Caco-2 (cell line): ENCODE data around the gene TFE3. TPM values are rescaled to one million over a fixed set of nuclear protein-coding genes. Genes with fewer than 3 reads are reported as not detected.

Experiments used
- BruUV-seq: library from RNA; stranded (reverse); fragments of 400-500 nt; replicated peaks from 2 replicates; lab custom pipeline; 2021; lab: Mats Ljungman, UMichigan
- CTCF ChIA-PET: fragments of 300-600 bp; sonication (Branson Sonifier 250); formaldehyde crosslinking; loops from one replicate; lab custom pipeline; 2022; ENCODE audit warnings: antibody characterized with exemption; lab: Charles Lee
- POLR2A ChIA-PET: fragments of 300-600 bp; sonication (Branson Sonifier 250); formaldehyde crosslinking; loops from one replicate; lab custom pipeline; 2022; ENCODE audit warnings: antibody characterized with exemption; lab: Charles Lee
- DNase-seq, 2 experiments: peaks; one replicate each; pipeline versions ENCODE4 v3.0.0 to v3.0.0-alpha.2; 2020 to 2022
- H3K27me3 ChIP-seq: replicated peaks from 2 replicates; pipeline ENCODE4 v1.6.0; 2011; ENCODE audit warnings: low read length; ENCODE audit not compliant: control insufficient read depth, insufficient read depth
- H3K36me3 ChIP-seq: 2 replicates; pipeline ENCODE4 v1.5.1; 2011; ENCODE audit warnings: low read length; ENCODE audit not compliant: control insufficient read depth, insufficient read depth
- H3K4me1 ChIP-seq: fragments of 250-450 bp; sonication (Bioruptor Pico); 2 replicates; pipeline ENCODE4 v1.5.1; 2020; ENCODE audit warnings: mild to moderate bottlenecking
- H3K4me3 ChIP-seq: 2 replicates; pipeline ENCODE4 v1.5.1; 2011; ENCODE audit warnings: low read depth, mild to moderate bottlenecking, control low read depth, low read length
- H3K9me3 ChIP-seq: fragments of 250-450 bp; sonication (Bioruptor Pico); 2 replicates; pipeline ENCODE4 v1.5.1; 2020; ENCODE audit warnings: mild to moderate bottlenecking, moderate library complexity
- H3K27ac Mint-ChIP-seq: one replicate; pipeline ENCODE4 v1.8.0; 2022; ENCODE audit warnings: mixed read lengths; ENCODE audit not compliant: unreplicated experiment
- H3K27me3 Mint-ChIP-seq: one replicate; pipeline ENCODE4 v1.8.0; 2022; ENCODE audit warnings: mixed read lengths; ENCODE audit not compliant: insufficient read depth, unreplicated experiment
- H3K36me3 Mint-ChIP-seq: one replicate; pipeline ENCODE4 v1.8.0; 2022; ENCODE audit warnings: mild to moderate bottlenecking, mixed read lengths; ENCODE audit not compliant: insufficient read depth, unreplicated experiment
- H3K4me1 Mint-ChIP-seq: one replicate; pipeline ENCODE4 v1.8.0; 2022; ENCODE audit warnings: low read depth, mixed read lengths; ENCODE audit not compliant: unreplicated experiment
- H3K4me3 Mint-ChIP-seq: one replicate; pipeline ENCODE4 v1.8.0; 2022; ENCODE audit warnings: mild to moderate bottlenecking, moderate library complexity, mixed read lengths; ENCODE audit not compliant: unreplicated experiment
- H3K9me3 Mint-ChIP-seq: one replicate; pipeline ENCODE4 v1.8.0; 2022; ENCODE audit warnings: mixed read lengths; ENCODE audit not compliant: unreplicated experiment
- intact Hi-C: fragments of 100-400 bp; cut with micrococcal nuclease; formaldehyde crosslinking; loops from one replicate; pipeline ENCODE4 v1.10.0; 2022; ENCODE audit not compliant: unreplicated experiment
- total RNA-seq: library from RNA; stranded (reverse); gene quantifications from 2 replicates; pipeline ENCODE4 v1.2.3, GENCODE V29; 2022
- TF ChIP-seq, protein P1 (sequence below), 2 experiments: fragments of 200-600 bp in 1 of 2; IDR thresholded peaks; 1 replicate in 1 of 2; 2 replicates in 1 of 2; pipeline versions ENCODE4 v1.5.1 to v1.8.0; 2011 to 2022; ENCODE audit warnings: antibody characterized with exemption in 1 of 2, control low read depth in 1 of 2, inconsistent platforms in 1 of 2, low read depth in 1 of 2, low read length in 1 of 2, mild to moderate bottlenecking in 1 of 2, moderate library complexity in 1 of 2; ENCODE audit not compliant: insufficient read depth in 1 of 2, severe bottlenecking in 1 of 2, unreplicated experiment in 1 of 2

TFE3 gene
- total RNA-seq, 1 experiment from 2014 or later = 32.0 TPM

DNA sequence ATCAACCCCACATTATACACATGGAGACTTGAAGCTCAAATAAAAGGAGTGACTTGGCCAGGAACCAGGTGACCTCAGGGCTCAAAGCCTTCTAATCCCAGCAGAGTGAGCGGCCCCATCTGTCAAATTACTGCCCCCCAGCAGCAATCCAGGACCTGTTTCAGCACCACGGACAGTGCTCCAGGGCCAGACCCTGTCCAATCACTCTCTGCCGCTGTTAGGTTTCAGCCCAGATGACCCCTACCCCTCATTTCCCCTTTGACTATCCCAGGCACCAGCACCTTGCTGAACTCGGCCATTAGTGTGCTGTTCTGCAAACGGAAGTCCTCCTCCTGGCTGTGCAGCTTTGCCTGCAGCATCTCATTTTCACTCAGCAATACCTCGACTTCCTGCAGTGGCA lies 46.2 kb downstream of the TFE3 start:
- Mint-ChIP-seq H3K27ac (no peak overlapping the region), H3K27me3 (no peaks in the 10 kb centered on the region), H3K36me3 (peaks cover 37% of the 10 kb centered on the region), H3K4me1 (peaks cover 10% of the 10 kb centered on the region), H3K4me3 (no peak overlapping the region), H3K9me3 (no peaks in the 10 kb centered on the region)
- ChIA-PET POLR2A (no interaction called here), CTCF (no interaction called here)
- peak in 1 of 2 experiments; percentile 20 for DNase-seq
- BruUV-seq = no TSS peak
- Histone ChIP-seq H3K4me3 (no peak overlapping the region), H3K27me3 (no peaks in the 10 kb centered on the region), H3K36me3 (no peaks in the 10 kb centered on the region), H3K4me1 (no peaks in the 10 kb centered on the region), H3K9me3 (no peaks in the 10 kb centered on the region)
- TF ChIP-seq, protein P1, sequence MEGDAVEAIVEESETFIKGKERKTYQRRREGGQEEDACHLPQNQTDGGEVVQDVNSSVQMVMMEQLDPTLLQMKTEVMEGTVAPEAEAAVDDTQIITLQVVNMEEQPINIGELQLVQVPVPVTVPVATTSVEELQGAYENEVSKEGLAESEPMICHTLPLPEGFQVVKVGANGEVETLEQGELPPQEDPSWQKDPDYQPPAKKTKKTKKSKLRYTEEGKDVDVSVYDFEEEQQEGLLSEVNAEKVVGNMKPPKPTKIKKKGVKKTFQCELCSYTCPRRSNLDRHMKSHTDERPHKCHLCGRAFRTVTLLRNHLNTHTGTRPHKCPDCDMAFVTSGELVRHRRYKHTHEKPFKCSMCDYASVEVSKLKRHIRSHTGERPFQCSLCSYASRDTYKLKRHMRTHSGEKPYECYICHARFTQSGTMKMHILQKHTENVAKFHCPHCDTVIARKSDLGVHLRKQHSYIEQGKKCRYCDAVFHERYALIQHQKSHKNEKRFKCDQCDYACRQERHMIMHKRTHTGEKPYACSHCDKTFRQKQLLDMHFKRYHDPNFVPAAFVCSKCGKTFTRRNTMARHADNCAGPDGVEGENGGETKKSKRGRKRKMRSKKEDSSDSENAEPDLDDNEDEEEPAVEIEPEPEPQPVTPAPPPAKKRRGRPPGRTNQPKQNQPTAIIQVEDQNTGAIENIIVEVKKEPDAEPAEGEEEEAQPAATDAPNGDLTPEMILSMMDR (IDR thresholded peaks at IDR 0.05; ENCODE audit: insufficient read depth in 1 of 2, low read depth in 1 of 2, low read length in 1 of 2, severe bottlenecking in 1 of 2, unreplicated experiment in 1 of 2) = no peak
- intact Hi-C loops = no loop called here

DNA sequence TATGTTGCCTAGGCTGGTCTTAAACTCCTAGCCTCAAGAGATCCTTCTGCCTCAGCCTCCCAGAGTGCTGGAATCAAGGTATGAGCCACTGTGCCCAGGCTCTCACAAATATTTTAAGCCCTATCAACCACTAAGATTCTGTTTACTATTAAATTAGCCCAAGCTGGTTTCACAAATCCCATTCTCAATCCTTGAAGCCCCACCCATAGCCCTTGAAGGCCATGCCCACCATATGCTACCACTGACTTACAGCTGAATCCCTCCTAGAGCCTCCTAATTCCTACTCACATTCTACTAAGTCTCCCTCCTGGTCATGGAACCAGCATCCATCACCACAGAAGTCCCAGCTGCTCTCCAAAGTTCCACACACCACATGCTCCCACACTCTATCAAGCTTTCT lies 50.8 kb downstream of the TFE3 start:
- POLR2A ChIA-PET = no interaction called here
- no TSS peak for BruUV-seq
- TF ChIP-seq, protein P1 (IDR thresholded peaks at IDR 0.05; ENCODE audit: insufficient read depth in 1 of 2, low read depth in 1 of 2, low read length in 1 of 2, severe bottlenecking in 1 of 2, unreplicated experiment in 1 of 2) = no peak
- H3K4me1 Mint-ChIP-seq = no peaks in the 10 kb centered on the region
- no peaks in the 10 kb centered on the region for H3K4me1 ChIP-seq
- intact Hi-C loops = no loop called here
- H3K27me3 Mint-ChIP-seq = no peaks in the 10 kb centered on the region
- H3K9me3 ChIP-seq = no peaks in the 10 kb centered on the region
- no peaks in the 10 kb centered on the region for H3K9me3 Mint-ChIP-seq
- CTCF ChIA-PET = no interaction called here
- no peak for DNase-seq
- H3K27me3 ChIP-seq = no peaks in the 10 kb centered on the region
- H3K4me3 Mint-ChIP-seq = no peak overlapping the region
- no peak overlapping the region for H3K27ac Mint-ChIP-seq
- H3K36me3 Mint-ChIP-seq = peaks cover 34% of the 10 kb centered on the region
- H3K4me3 ChIP-seq = no peak overlapping the region
- no peaks in the 10 kb centered on the region for H3K36me3 ChIP-seq

DNA sequence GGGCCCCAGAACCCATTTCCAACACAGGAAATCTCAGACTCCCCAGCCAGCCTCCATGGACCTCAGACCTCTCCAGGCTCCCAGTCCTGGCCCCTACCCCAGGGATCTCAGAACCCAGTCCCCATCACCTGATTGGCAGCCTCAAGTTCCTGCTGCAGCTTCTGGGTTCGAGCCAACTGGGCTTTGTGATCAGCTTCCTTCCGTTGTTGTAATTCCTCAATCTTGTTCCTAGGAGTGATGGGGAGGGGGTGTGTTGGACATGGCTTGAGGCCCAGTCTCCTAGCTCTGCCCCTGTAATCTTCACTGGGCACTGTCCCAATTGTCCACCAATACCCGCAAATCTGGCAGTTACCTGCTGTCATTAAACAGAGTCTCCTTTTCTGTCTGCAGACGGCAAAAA lies 53.7 kb downstream of the TFE3 start:
- H3K27me3 ChIP-seq = no peaks in the 10 kb centered on the region
- H3K36me3 ChIP-seq = no peaks in the 10 kb centered on the region
- H3K9me3 Mint-ChIP-seq = no peaks in the 10 kb centered on the region
- H3K4me1 ChIP-seq = no peaks in the 10 kb centered on the region
- POLR2A ChIA-PET = no interaction called here
- no peak for DNase-seq
- intact Hi-C loops = no loop called here
- peaks cover 17% of the 10 kb centered on the region for H3K36me3 Mint-ChIP-seq
- CTCF ChIA-PET = no interaction called here
- H3K27ac Mint-ChIP-seq = no peak overlapping the region
- BruUV-seq = no TSS peak
- TF ChIP-seq, protein P1 (IDR thresholded peaks at IDR 0.05; ENCODE audit: insufficient read depth in 1 of 2, low read depth in 1 of 2, low read length in 1 of 2, severe bottlenecking in 1 of 2, unreplicated experiment in 1 of 2) = no peak
- H3K4me3 Mint-ChIP-seq = no peak overlapping the region
- H3K27me3 Mint-ChIP-seq = no peaks in the 10 kb centered on the region
- H3K9me3 ChIP-seq = no peaks in the 10 kb centered on the region
- H3K4me3 ChIP-seq = no peak overlapping the region
- no peaks in the 10 kb centered on the region for H3K4me1 Mint-ChIP-seq
